HG03280 (cell line): ENCODE data around the gene SLC25A11.

ENCODE experiments used
- ATAC-seq: cut with Tn5 transposase; IDR thresholded peaks from one replicate; pipeline ENCODE4 v1.9.1; 2021; ENCODE audit warnings: mild to moderate bottlenecking, moderate library complexity; ENCODE audit not compliant: unreplicated experiment

Gene SLC25A11

GRCh38 chr17:4966844-4967538, 27.1 kb upstream of the SLC25A11 start:
- ATAC-seq, result peak; percentile 77

- ATAC-seq, result no peak
Observed at GRCh38 chr17:4965311-4965986, 25.6 kb upstream of the SLC25A11 start.

GRCh38 chr17:4960279-4960922, 20.6 kb upstream of the SLC25A11 start:
- no peak for ATAC-seq

GRCh38 chr17:4959261-4959965, 19.6 kb upstream of the SLC25A11 start:
- ATAC-seq, result no peak

- ATAC-seq, result no peak
Observed at GRCh38 chr17:4958102-4958501, 18.3 kb upstream of the SLC25A11 start.

GRCh38 chr17:4956493-4957061, 16.7 kb upstream of the SLC25A11 start:
- ATAC-seq, result no peak

GRCh38 chr17:4955091-4955490, 15.2 kb upstream of the SLC25A11 start:
- ATAC-seq, result no peak

GRCh38 chr17:4953451-4953961, 13.7 kb upstream of the SLC25A11 start:
- no peak for ATAC-seq

GRCh38 chr17:4951486-4951885, 11.6 kb upstream of the SLC25A11 start:
- no peak for ATAC-seq

GRCh38 chr17:4950746-4951204, 10.9 kb upstream of the SLC25A11 start, which contains the start of gene ENO3:
TSS of gene ENO3 (plus strand) at chr17:4951119. CDS start at chr17:4951830, 711 bp downstream.
- ATAC-seq, result no peak

- no peak for ATAC-seq
Observed at GRCh38 chr17:4950075-4950745, 10.4 kb upstream of the SLC25A11 start.

GRCh38 chr17:4949321-4950074, 9.7 kb upstream of the SLC25A11 start:
- ATAC-seq, result peak; percentile 27

GRCh38 chr17:4948931-4949320, 9.1 kb upstream of the SLC25A11 start:
- peak; percentile 38 for ATAC-seq

- ATAC-seq, result peak; percentile 26
Observed at GRCh38 chr17:4948166-4948930, 8.5 kb upstream of the SLC25A11 start, which contains the start of gene PFN1. TSS of gene PFN1 (minus strand) at chr17:4948530. CDS start at chr17:4948394, 136 bp downstream.

- ATAC-seq, result peak; percentile 9
Observed at GRCh38 chr17:4947411-4948165, 7.7 kb upstream of the SLC25A11 start.

GRCh38 chr17:4947010-4947410, 7.2 kb upstream of the SLC25A11 start:
- no peak for ATAC-seq

- no peak for ATAC-seq
Observed at GRCh38 chr17:4946312-4946976, 6.6 kb upstream of the SLC25A11 start.
